Middle frontal gyrus (tissue), 1 donor: ENCODE data around the gene ZNF749.

Source experiments
- DNase-seq: peaks from one replicate; pipeline ENCODE4 v3.0.0-alpha.2; 2015; ENCODE audit warnings: low spot score; ENCODE audit errors: extremely low spot score

The ZNF749 gene

GRCh38 chr19:57435062-57435978 is at the start of gene ZNF749:
Gene ZNF749, plus strand, starts transcription at chr19:57435325. Its CDS starts 254 bp downstream, at chr19:57435579.
- DNase-seq = peak; percentile 97

- DNase-seq = no peak
These were observed 45.9 kb upstream of the ZNF749 start for GRCh38 chr19:57389194-57389729.

GRCh38 chr19:57389730-57390598 is 45.2 kb upstream of the ZNF749 start, which contains the start of gene ZNF548:
Gene ZNF548, plus strand, starts transcription at chr19:57389854. Its CDS starts 246 bp downstream, at chr19:57390100.
- peak; percentile 97 for DNase-seq

- no peak for DNase-seq
These were observed 39.4 kb upstream of the ZNF749 start for GRCh38 chr19:57395710-57396109.

GRCh38 chr19:57398868-57399267 is 36.3 kb upstream of the ZNF749 start:
- no peak for DNase-seq

GRCh38 chr19:57403737-57404563 is 31.2 kb upstream of the ZNF749 start:
- DNase-seq = no peak

- DNase-seq = no peak
These were observed 28.5 kb upstream of the ZNF749 start for GRCh38 chr19:57406516-57407123.

- DNase-seq = peak; percentile 93
These were observed 24.1 kb upstream of the ZNF749 start, which contains the start of gene ZNF17 for GRCh38 chr19:57410877-57411671. Gene ZNF17, plus strand, starts transcription at chr19:57411161. Its CDS starts 2,455 bp downstream, at chr19:57413616.

- no peak for DNase-seq
These were observed 15.7 kb upstream of the ZNF749 start for GRCh38 chr19:57419439-57419838.

GRCh38 chr19:57421037-57421436 is 14.1 kb upstream of the ZNF749 start:
- DNase-seq = no peak

- no peak for DNase-seq
These were observed 601 bp upstream of the ZNF749 start for GRCh38 chr19:57434386-57435061.

GRCh38 chr19:57436417-57436816 is 1.3 kb downstream of the ZNF749 start:
- no peak for DNase-seq

- no peak for DNase-seq
These were observed 2.8 kb downstream of the ZNF749 start for GRCh38 chr19:57437931-57438330.

- no peak for DNase-seq
These were observed 3.8 kb downstream of the ZNF749 start for GRCh38 chr19:57438925-57439324.

- no peak for DNase-seq
These were observed 7.0 kb downstream of the ZNF749 start for GRCh38 chr19:57441979-57442752.

- no peak for DNase-seq
These were observed 8.1 kb downstream of the ZNF749 start for GRCh38 chr19:57443121-57443696.

GRCh38 chr19:57452307-57452706 is 17.2 kb downstream of the ZNF749 start:
- no peak for DNase-seq
